Epithelial cell of proximal tubule (primary cell): ENCODE data around the gene RIMKLB. TPM values are rescaled to one million over a fixed set of nuclear protein-coding genes. Genes with fewer than 3 reads are reported as not detected.

ENCODE experiments used
- DNase-seq: peaks from one replicate; pipeline ENCODE4 v3.0.0-alpha.2; 2011; ENCODE audit warnings: low read depth
- H3K4me3 ChIP-seq: 2 replicates; pipeline ENCODE4 v1.5.1; 2011; ENCODE audit warnings: low read depth, mild to moderate bottlenecking, low read length
- CTCF ChIP-seq: conservative IDR thresholded peaks from 2 replicates; pipeline ENCODE4 v1.5.1; 2012; ENCODE audit warnings: low read depth, mild to moderate bottlenecking, low read length
- total RNA-seq: library from RNA; depleted of rRNA; stranded (reverse); fragments of >200 nt; gene quantifications from 2 replicates; pipeline ENCODE4 v1.2.3, GENCODE V29; 2015

The RIMKLB gene
- total RNA-seq, 1 donor from 2014 or later, result 34.0 TPM

GRCh38 chr12:8831116-8831515 is 133.3 kb downstream of the RIMKLB start:
- no peak overlapping the region for H3K4me3 ChIP-seq
- no peak for DNase-seq
- no peak for TF ChIP-seq CTCF

- no peak overlapping the region for H3K4me3 ChIP-seq
- TF ChIP-seq CTCF, result no peak
- DNase-seq, result no peak
Measured at GRCh38 chr12:8832500-8832899, 134.7 kb downstream of the RIMKLB start.

Other genes starting within 250 kb of the RIMKLB start
- not detected in 2 replicates for gene CLEC6A, start 242.0 kb upstream of the RIMKLB start, total RNA-seq
- not detected in 2 replicates for gene CLEC4D, start 184.5 kb upstream of the RIMKLB start, total RNA-seq
- 6.7 and 11.3 TPM in 2 replicates for gene CLEC4E, start 157.1 kb upstream of the RIMKLB start, total RNA-seq
- gene AICDA, start 85.1 kb upstream of the RIMKLB start, total RNA-seq, result not detected in 2 replicates
- gene MFAP5, start 35.2 kb upstream of the RIMKLB start, total RNA-seq, result 0.75 and 0.94 TPM in 2 replicates
- gene A2ML1, start 124.6 kb downstream of the RIMKLB start, total RNA-seq, result 0.22 TPM in 1 of 2 replicates, not detected in the other
- gene PHC1, start 216.5 kb downstream of the RIMKLB start, total RNA-seq, result 24.4 and 31.0 TPM in 2 replicates